Activated CD4-positive, alpha-beta T cell treated with anti-CD3 and anti-CD28 coated beads for 36 hours (primary cell): ENCODE data around the gene CPLX4. TPM values are rescaled to one million over a fixed set of nuclear protein-coding genes. Genes with fewer than 3 reads are reported as not detected.

ENCODE experiments used
- total RNA-seq, 2 experiments: library from RNA; stranded (reverse); gene quantifications; one replicate each; pipeline ENCODE4 v1.2.3, GENCODE V29; 2021

CPLX4 gene
- total RNA-seq, 2 experiments from 2014 or later: not detected

Other genes with a start within 250 kb of the CPLX4 start
- 10 to 100 TPM; 53.5 to 70.2 TPM for gene SEC11C, start 178.8 kb downstream of the CPLX4 start, total RNA-seq
- gene GRP, start 98.5 kb downstream of the CPLX4 start, total RNA-seq: not detected
- gene RAX, start 45.2 kb downstream of the CPLX4 start, total RNA-seq: not detected
- gene LMAN1, start 40.6 kb upstream of the CPLX4 start, total RNA-seq: 100 to 1,000 TPM; 121 to 134 TPM